HCT116 (cell line): ENCODE results near the gene ZNF804B. TPM values are rescaled to one million over a fixed set of nuclear protein-coding genes. Genes with fewer than 3 reads are reported as not detected.

Experiments
- ATAC-seq: fragments of 200-7000 bp; cut with Tn5 transposase; 2 replicates; pipeline ENCODE4 v1.9.1; 2020; ENCODE audit warnings: mild to moderate bottlenecking, moderate library complexity
- BruUV-seq: library from RNA; stranded (reverse); fragments of 400-500 nt; replicated peaks from 2 replicates; lab custom pipeline; 2021; lab: Mats Ljungman, UMichigan
- CTCF ChIA-PET: fragments of 300-600 bp; sonication (Branson Sonifier 250); formaldehyde crosslinking; loops from one replicate; lab custom pipeline; 2021; ENCODE audit warnings: antibody characterized with exemption; lab: Charles Lee
- POLR2A ChIA-PET: fragments of 300-600, 350-600 bp; sonication (Branson Sonifier 250); formaldehyde crosslinking; loops from one replicate; lab custom pipeline; 2021; ENCODE audit warnings: antibody characterized with exemption; lab: Charles Lee
- RAD21 ChIA-PET, 2 experiments: fragments of 300-600 bp; sonication (Branson Sonifier 250); formaldehyde crosslinking; loops; one replicate each; lab custom pipeline; 2023; ENCODE audit warnings: low total read pairs in 2 of 2; ENCODE audit not compliant: uncharacterized antibody in 2 of 2, unreplicated experiment in 2 of 2, low non-redundant PET in 1 of 2; lab: Charles Lee
- DNase-seq: peaks from one replicate; pipeline ENCODE4 v3.0.0-alpha.2; 2010; ENCODE audit warnings: low read depth, low spot score
- H2AFZ ChIP-seq: fragments of 200-600 bp; shearing (Covaris generic), sonication (generic); 2 replicates; pipeline ENCODE4 v1.6.1; 2017; ENCODE audit warnings: low read depth, mixed run types, mixed read lengths, antibody characterized with exemption, low read length; ENCODE audit not compliant: poor library complexity, severe bottlenecking
- H3K27ac ChIP-seq: 2 replicates; pipeline ENCODE4 v1.5.1; 2012; ENCODE audit warnings: low read depth, low read length
- H3K27me3 ChIP-seq: fragments of 200-600 bp; sonication (generic); 2 replicates; pipeline ENCODE4 v1.6.1; 2016; ENCODE audit warnings: mixed run types, low read length, mixed read lengths; ENCODE audit not compliant: insufficient read depth
- H3K36me3 ChIP-seq, 2 experiments: fragments of 200-500 bp in 1 of 2; fragments of 200-600 bp in 1 of 2; sonication (Bioruptor generic) in 1 of 2; sonication (generic) in 1 of 2; 2 replicates each; pipeline versions ENCODE4 v1.5.1 to v1.6.1; 2014 to 2016; ENCODE audit warnings: low read length in 2 of 2, inconsistent platforms in 1 of 2, mixed read lengths in 1 of 2, mixed run types in 1 of 2; ENCODE audit not compliant: insufficient read depth in 2 of 2, control insufficient read depth in 1 of 2
- H3K4me1 ChIP-seq, 2 experiments: fragments of 200-600 bp in 1 of 2; sonication (generic) in 1 of 2; 2 replicates each; pipeline versions ENCODE4 v1.5.1 to v1.6.1; 2012 to 2017; ENCODE audit warnings: low read length in 2 of 2, inconsistent platforms in 1 of 2, mild to moderate bottlenecking in 1 of 2, mixed read lengths in 1 of 2, mixed run types in 1 of 2, moderate library complexity in 1 of 2; ENCODE audit not compliant: insufficient read depth in 2 of 2, control insufficient read depth in 1 of 2
- H3K4me2 ChIP-seq: fragments of 200-600 bp; sonication (generic); 2 replicates; pipeline ENCODE4 v1.6.1; 2017; ENCODE audit warnings: mixed run types, low read length, mixed read lengths
- H3K4me3 ChIP-seq, 2 experiments: fragments of 200-600 bp in 1 of 2; sonication (generic) in 1 of 2; replicated peaks in 1 of 2; 2 replicates each; pipeline ENCODE4 v1.5.1; 2011 to 2016; ENCODE audit warnings: low read length in 2 of 2, control low read depth in 1 of 2, low read depth in 1 of 2, mild to moderate bottlenecking in 1 of 2, mixed read lengths in 1 of 2, mixed run types in 1 of 2
- H3K79me2 ChIP-seq: fragments of 200-600 bp; sonication (generic); 2 replicates; pipeline ENCODE4 v1.6.1; 2017; ENCODE audit warnings: mild to moderate bottlenecking, mixed run types, low read length, moderate library complexity, mixed read lengths; ENCODE audit not compliant: insufficient read depth
- H3K9ac ChIP-seq: fragments of 200-600 bp; sonication (generic); 2 replicates; pipeline ENCODE4 v1.6.1; 2016; ENCODE audit warnings: low read length, mixed read lengths
- H3K9me2 ChIP-seq: fragments of 200-600 bp; sonication (generic), shearing (Covaris generic); 2 replicates; pipeline ENCODE4 v1.6.1; 2017; ENCODE audit warnings: mixed run types, mild to moderate bottlenecking, moderate library complexity; ENCODE audit not compliant: insufficient read depth
- H3K9me3 ChIP-seq, 2 experiments: fragments of 200-500 bp in 1 of 2; fragments of 200-600 bp in 1 of 2; sonication (Bioruptor generic) in 1 of 2; sonication (generic) in 1 of 2; 2 replicates each; pipeline ENCODE4 v1.6.1; 2014 to 2017; ENCODE audit warnings: low read length in 2 of 2, mixed read lengths in 2 of 2, inconsistent platforms in 1 of 2, low read depth in 1 of 2, mild to moderate bottlenecking in 1 of 2, mixed run types in 1 of 2, moderate library complexity in 1 of 2; ENCODE audit not compliant: control insufficient read depth in 1 of 2, insufficient read depth in 1 of 2
- H4K20me1 ChIP-seq: fragments of 200-600 bp; sonication (generic), shearing (Covaris generic); 2 replicates; pipeline ENCODE4 v1.6.1; 2017; ENCODE audit warnings: mixed run types, mild to moderate bottlenecking, moderate library complexity; ENCODE audit not compliant: insufficient read depth
- ATF3 ChIP-seq: IDR thresholded peaks from 2 replicates; pipeline ENCODE4 v1.6.1; 2012
- CEBPB ChIP-seq: IDR thresholded peaks from 2 replicates; pipeline ENCODE4 v1.6.1; 2012; ENCODE audit warnings: low read depth
- CTCF ChIP-seq, 3 experiments: fragments of 200-600 bp in 1 of 3; sonication (generic) in 1 of 3; IDR thresholded peaks in 2 of 3; conservative IDR thresholded peaks in 1 of 3; 2 replicates each; pipeline ENCODE4 v1.5.1; 2012 to 2017; ENCODE audit warnings: low read depth in 2 of 3, low read length in 2 of 3, antibody characterized with exemption in 1 of 3, borderline replicate concordance in 1 of 3, control low read depth in 1 of 3, mild to moderate bottlenecking in 1 of 3, mixed read lengths in 1 of 3, mixed run types in 1 of 3, moderate library complexity in 1 of 3; ENCODE audit not compliant: insufficient read depth in 1 of 3
- EGR1 ChIP-seq: IDR thresholded peaks from 2 replicates; pipeline ENCODE4 v1.6.1; 2012; ENCODE audit warnings: low read depth
- EZH2 ChIP-seq: fragments of 200-600 bp; sonication (generic); IDR thresholded peaks from 2 replicates; pipeline ENCODE4 v1.6.1; 2017; ENCODE audit warnings: antibody characterized with exemption, mixed run types
- EZH2phosphoT487 ChIP-seq: fragments of 200-600 bp; IDR thresholded peaks from 2 replicates; pipeline ENCODE4 v1.6.1; 2018; ENCODE audit warnings: antibody characterized with exemption, borderline replicate concordance
- FOSL1 ChIP-seq: IDR thresholded peaks from 2 replicates; pipeline ENCODE4 v1.6.1; 2012; ENCODE audit warnings: low read depth
- MAX ChIP-seq: IDR thresholded peaks from 2 replicates; pipeline ENCODE4 v1.6.1; 2012
- POLR2A ChIP-seq: IDR thresholded peaks from 2 replicates; pipeline ENCODE4 v1.7.0; 2011; ENCODE audit warnings: borderline replicate concordance; ENCODE audit not compliant: insufficient read depth, insufficient read length; ENCODE audit errors: extremely low read depth
- POLR2AphosphoS5 ChIP-seq: IDR thresholded peaks from 2 replicates; pipeline ENCODE4 v1.6.1; 2011; ENCODE audit warnings: mild to moderate bottlenecking, low read depth, low read length, moderate library complexity
- RAD21 ChIP-seq: IDR thresholded peaks from 2 replicates; pipeline ENCODE4 v1.6.1; 2012; ENCODE audit warnings: low read depth, mild to moderate bottlenecking
- SIN3A ChIP-seq: IDR thresholded peaks from 2 replicates; pipeline ENCODE4 v1.6.1; 2012; ENCODE audit warnings: low read depth
- TCF7L2 ChIP-seq: IDR thresholded peaks from 2 replicates; pipeline ENCODE4 v1.7.0; 2011; ENCODE audit warnings: borderline replicate concordance, inconsistent platforms; ENCODE audit not compliant: insufficient read depth, insufficient read length; ENCODE audit errors: extremely low read depth
- YY1 ChIP-seq: IDR thresholded peaks from 2 replicates; pipeline ENCODE4 v1.6.1; 2011; ENCODE audit warnings: low read length, low read depth, moderate library complexity, mild to moderate bottlenecking; ENCODE audit not compliant: insufficient replicate concordance; ENCODE audit errors: extremely low read depth
- ZFX ChIP-seq: fragments of 450-650 bp; IDR thresholded peaks from 2 replicates; pipeline ENCODE4 v1.6.1; 2017
- ZNF274 ChIP-seq: fragments of 200-500 bp; sonication (Bioruptor generic); IDR thresholded peaks from 2 replicates; pipeline ENCODE4 v1.6.1; 2014; ENCODE audit warnings: mild to moderate bottlenecking, low read depth, low read length, inconsistent platforms
- intact Hi-C: fragments of 100-400 bp; cut with micrococcal nuclease; formaldehyde crosslinking; loops from 2 replicates; pipeline ENCODE4 v1.10.0; 2022
- total RNA-seq: library from RNA; stranded (reverse); gene quantifications from one replicate; pipeline ENCODE4 v1.2.1, GENCODE V29; 2021; ENCODE audit not compliant: unreplicated experiment
- TF ChIP-seq, protein P1 (sequence below): IDR thresholded peaks from 2 replicates; pipeline ENCODE4 v1.6.1; 2012; ENCODE audit warnings: low read depth
- TF ChIP-seq, protein P2 (sequence below): IDR thresholded peaks from 2 replicates; pipeline ENCODE4 v1.6.1; 2011; ENCODE audit warnings: mild to moderate bottlenecking, low read length, moderate library complexity; ENCODE audit not compliant: insufficient replicate concordance; ENCODE audit errors: extremely low read depth

The ZNF804B gene
- total RNA-seq, 1 experiment from 2014 or later = not detected

GRCh38 chr7:89145801-89146200 lies 386.3 kb downstream of the ZNF804B start:
- Histone ChIP-seq H3K27ac (no peak overlapping the region), H4K20me1 (no peaks in the 10 kb centered on the region), H3K9me3 (peaks cover 4% of the 10 kb centered on the region in 2 experiments; a peak in 1 of 4 replicates), H3K9ac (no peak overlapping the region), H3K79me2 (no peaks in the 10 kb centered on the region), H3K4me1 (no peaks in the 10 kb centered on the region), H3K27me3 (no peaks in the 10 kb centered on the region), H3K36me3 (no peaks in the 10 kb centered on the region), H3K4me3 (no peak overlapping the region), H2AFZ (no peak overlapping the region), H3K4me2 (no peak overlapping the region), H3K9me2 (no peaks in the 10 kb centered on the region)
- RAD21 ChIA-PET = no interaction called here
- no TSS peak for BruUV-seq
- CTCF ChIA-PET = no interaction called here
- ATAC-seq (no peak), DNase-seq (no peak)
- intact Hi-C loops = no loop called here
- POLR2A ChIA-PET = no interaction called here
- TF ChIP-seq EZH2phosphoT487 (no peak), FOSL1 (no peak), RAD21 (no peak), ATF3 (no peak), EGR1 (no peak), TCF7L2 (no peak), ZFX (no peak), MAX (no peak), YY1 (no peak), POLR2AphosphoS5 (no peak), SIN3A (no peak), POLR2A (no peak), ZNF274 (no peak), EZH2 (no peak), CEBPB (no peak), CTCF (IDR thresholded peaks at IDR 0.05 in 2 of 3, conservative IDR thresholded peaks at IDR 0.05 in 1 of 3; ENCODE audit: borderline replicate concordance in 1 of 3, insufficient read depth in 1 of 3, low read depth in 2 of 3, low read length in 2 of 3) (no peak)
- TF ChIP-seq, protein P1, sequence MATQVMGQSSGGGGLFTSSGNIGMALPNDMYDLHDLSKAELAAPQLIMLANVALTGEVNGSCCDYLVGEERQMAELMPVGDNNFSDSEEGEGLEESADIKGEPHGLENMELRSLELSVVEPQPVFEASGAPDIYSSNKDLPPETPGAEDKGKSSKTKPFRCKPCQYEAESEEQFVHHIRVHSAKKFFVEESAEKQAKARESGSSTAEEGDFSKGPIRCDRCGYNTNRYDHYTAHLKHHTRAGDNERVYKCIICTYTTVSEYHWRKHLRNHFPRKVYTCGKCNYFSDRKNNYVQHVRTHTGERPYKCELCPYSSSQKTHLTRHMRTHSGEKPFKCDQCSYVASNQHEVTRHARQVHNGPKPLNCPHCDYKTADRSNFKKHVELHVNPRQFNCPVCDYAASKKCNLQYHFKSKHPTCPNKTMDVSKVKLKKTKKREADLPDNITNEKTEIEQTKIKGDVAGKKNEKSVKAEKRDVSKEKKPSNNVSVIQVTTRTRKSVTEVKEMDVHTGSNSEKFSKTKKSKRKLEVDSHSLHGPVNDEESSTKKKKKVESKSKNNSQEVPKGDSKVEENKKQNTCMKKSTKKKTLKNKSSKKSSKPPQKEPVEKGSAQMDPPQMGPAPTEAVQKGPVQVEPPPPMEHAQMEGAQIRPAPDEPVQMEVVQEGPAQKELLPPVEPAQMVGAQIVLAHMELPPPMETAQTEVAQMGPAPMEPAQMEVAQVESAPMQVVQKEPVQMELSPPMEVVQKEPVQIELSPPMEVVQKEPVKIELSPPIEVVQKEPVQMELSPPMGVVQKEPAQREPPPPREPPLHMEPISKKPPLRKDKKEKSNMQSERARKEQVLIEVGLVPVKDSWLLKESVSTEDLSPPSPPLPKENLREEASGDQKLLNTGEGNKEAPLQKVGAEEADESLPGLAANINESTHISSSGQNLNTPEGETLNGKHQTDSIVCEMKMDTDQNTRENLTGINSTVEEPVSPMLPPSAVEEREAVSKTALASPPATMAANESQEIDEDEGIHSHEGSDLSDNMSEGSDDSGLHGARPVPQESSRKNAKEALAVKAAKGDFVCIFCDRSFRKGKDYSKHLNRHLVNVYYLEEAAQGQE = no peak
- TF ChIP-seq, protein P2, sequence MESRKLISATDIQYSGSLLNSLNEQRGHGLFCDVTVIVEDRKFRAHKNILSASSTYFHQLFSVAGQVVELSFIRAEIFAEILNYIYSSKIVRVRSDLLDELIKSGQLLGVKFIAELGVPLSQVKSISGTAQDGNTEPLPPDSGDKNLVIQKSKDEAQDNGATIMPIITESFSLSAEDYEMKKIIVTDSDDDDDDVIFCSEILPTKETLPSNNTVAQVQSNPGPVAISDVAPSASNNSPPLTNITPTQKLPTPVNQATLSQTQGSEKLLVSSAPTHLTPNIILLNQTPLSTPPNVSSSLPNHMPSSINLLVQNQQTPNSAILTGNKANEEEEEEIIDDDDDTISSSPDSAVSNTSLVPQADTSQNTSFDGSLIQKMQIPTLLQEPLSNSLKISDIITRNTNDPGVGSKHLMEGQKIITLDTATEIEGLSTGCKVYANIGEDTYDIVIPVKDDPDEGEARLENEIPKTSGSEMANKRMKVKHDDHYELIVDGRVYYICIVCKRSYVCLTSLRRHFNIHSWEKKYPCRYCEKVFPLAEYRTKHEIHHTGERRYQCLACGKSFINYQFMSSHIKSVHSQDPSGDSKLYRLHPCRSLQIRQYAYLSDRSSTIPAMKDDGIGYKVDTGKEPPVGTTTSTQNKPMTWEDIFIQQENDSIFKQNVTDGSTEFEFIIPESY = no peak
